ENCODE measurements around the gene LTA. TPM values are rescaled to one million over a fixed set of nuclear protein-coding genes. Genes with fewer than 3 reads are reported as not detected.

The LTA gene
- total and polyA plus RNA-seq, 7 donors: 0.05 to 0.10 TPM; not detected in 5

GRCh38 chr6:31541059-31541657 lies 30.9 kb upstream of the LTA start:
- intact Hi-C loops (cut with DNase I): loop anchor here (5.0 to 10.0 kb wide), 4 partner anchors 44 to 424 kb away; partner anchors contain the start of genes EHMT2 (in 1 of the 2) and MICB (in 1 of the 2)

GRCh38 chr6:31541658-31542521 lies 30.2 kb upstream of the LTA start, which contains the start of gene DDX39B:
DDX39B (minus strand) TSS chr6:31542003; CDS start chr6:31540532, 1,471 bp downstream.
- 0 to 1% (median 1%) methylated on average over 43 of the region's 43 CpGs for WGBS, 3 donors
- TF ChIP-seq CTCF (IDR thresholded peaks at IDR 0.05): no peak
- DNase-seq: peak; percentile 96 to 98
- Histone ChIP-seq H3K27ac (peak within 1 kb of the TSS; percentile 92), H3K4me1 (peaks cover 29% of the 10 kb centered on the region), H3K27me3 (ENCODE audit: insufficient read depth in 3 of 3, low read length in 2 of 3) (no peaks in the 10 kb centered on the region), H3K4me3 (peak within 1 kb of the TSS; percentile 88), H3K9me3 (no peaks in the 10 kb centered on the region), H3K36me3 (ENCODE audit: insufficient read depth in 1 of 2, low read depth in 1 of 2) (peaks cover 18 to 35% of the 10 kb centered on the region in 2 donors)
- peak; percentile 93 to 94 (median 94) for ATAC-seq
- intact Hi-C loops (cut with DNase I): loop anchor here (5.0 to 10.0 kb wide), 4 partner anchors 45 to 423 kb away; partner anchors contain the start of genes EHMT2 (in 1 of the 2) and MICB (in 1 of the 2)

More at GRCh38 chr6:31541059-31541657, 30.9 kb upstream of the LTA start:
- peak overlapping the region; percentile 88 for H3K4me3 ChIP-seq
- H3K27me3 ChIP-seq (ENCODE audit: insufficient read depth in 3 of 3, low read length in 2 of 3): no peaks in the 10 kb centered on the region
- no peaks in the 10 kb centered on the region for H3K9me3 ChIP-seq
- H3K27ac ChIP-seq: peak overlapping the region; percentile 92
- ATAC-seq (peak in 3 of 4 donors; percentile 19 to 57 (median 46)), DNase-seq (peak in 1 of 2 donors; percentile 61)
- 0 to 1% (median 0%) methylated on average over 21 of the region's 21 CpGs for WGBS, 3 donors
- peaks cover 29% of the 10 kb centered on the region for H3K4me1 ChIP-seq
- peaks cover 23 to 42% of the 10 kb centered on the region in 2 donors for H3K36me3 ChIP-seq (ENCODE audit: insufficient read depth in 1 of 2, low read depth in 1 of 2)
- TF ChIP-seq CTCF (IDR thresholded peaks at IDR 0.05): no peak

GRCh38 chr6:31543639-31544038 lies 28.4 kb upstream of the LTA start:
- DNase-seq (no peak), ATAC-seq (no peak)
- 93 to 96% (median 94%) methylated on average over 6 of the region's 6 CpGs for WGBS, 3 donors
- TF ChIP-seq CTCF (IDR thresholded peaks at IDR 0.05): no peak
- no peak overlapping the region for H3K27ac ChIP-seq
- intact Hi-C loops (cut with DNase I): loop anchor here (5.0 to 10.0 kb wide), 4 partner anchors 46 to 421 kb away; partner anchors contain the start of genes EHMT2 (in 1 of the 2) and MICB (in 1 of the 2)
- no peaks in the 10 kb centered on the region for H3K27me3 ChIP-seq (ENCODE audit: insufficient read depth in 3 of 3, low read length in 2 of 3)
- peaks cover 36% of the 10 kb centered on the region for H3K4me1 ChIP-seq
- no peaks in the 10 kb centered on the region for H3K9me3 ChIP-seq
- H3K36me3 ChIP-seq (ENCODE audit: insufficient read depth in 1 of 2, low read depth in 1 of 2): peaks cover 13 to 18% of the 10 kb centered on the region in 2 donors
- H3K4me3 ChIP-seq: no peak overlapping the region

GRCh38 chr6:31544676-31545075 lies 27.4 kb upstream of the LTA start:
- peaks cover 30% of the 10 kb centered on the region for H3K4me1 ChIP-seq
- no peak overlapping the region for H3K27ac ChIP-seq
- ATAC-seq (no peak), DNase-seq (no peak)
- no peaks in the 10 kb centered on the region for H3K27me3 ChIP-seq (ENCODE audit: insufficient read depth in 3 of 3, low read length in 2 of 3)
- intact Hi-C loops (cut with DNase I): loop anchor here (5.0 to 10.0 kb wide), 8 partner anchors 38 to 420 kb away; partner anchors contain the start of genes LTB (in 2 of the 2), AIF1 (in 1 of the 2), C6orf47 (in 1 of the 2) and EHMT2 (in 1 of the 2)
- no peak overlapping the region for H3K4me3 ChIP-seq
- WGBS, 3 donors: 53 to 56% (median 56%) methylated on average over 2 of the region's 2 CpGs
- peaks cover 7 to 18% of the 10 kb centered on the region in 2 donors for H3K36me3 ChIP-seq (ENCODE audit: insufficient read depth in 1 of 2, low read depth in 1 of 2)
- no peaks in the 10 kb centered on the region for H3K9me3 ChIP-seq
- TF ChIP-seq CTCF (IDR thresholded peaks at IDR 0.05): no peak

Data from psoas muscle (tissue), 8 donors.